NOMO-1 (cell line): ENCODE results near the gene ALDH16A1.

Experiments
- DNase-seq, 2 experiments: peaks; one replicate each; lab custom pipeline; 2025; ENCODE audit not compliant: unreplicated experiment in 2 of 2; lab: John Stamatoyannopoulos, UW

The ALDH16A1 gene

GRCh38 chr19:49507803-49508494 is 54.9 kb downstream of the ALDH16A1 start:
- DNase-seq: no peak

GRCh38 chr19:49512970-49513745 is 60.1 kb downstream of the ALDH16A1 start:
- DNase-seq: peak; percentile 19 to 22

GRCh38 chr19:49513746-49514118 is 60.7 kb downstream of the ALDH16A1 start:
- no peak for DNase-seq

- DNase-seq: no peak
These were observed 61.1 kb downstream of the ALDH16A1 start for GRCh38 chr19:49514151-49514550.

- DNase-seq: peak; percentile 95 to 97
These were observed 62.7 kb downstream of the ALDH16A1 start for GRCh38 chr19:49515767-49516166.

GRCh38 chr19:49518033-49518432 is 65.0 kb downstream of the ALDH16A1 start:
- no peak for DNase-seq
